Liver (tissue), 9 donors: ENCODE measurements around the gene RBM33. TPM values are rescaled to one million over a fixed set of nuclear protein-coding genes. Genes with fewer than 3 reads are reported as not detected.

Experiments used
- DNase-seq: peaks from one replicate; pipeline ENCODE4 v3.0.0-alpha.2; 2017; ENCODE audit warnings: low spot score
- H3K27ac ChIP-seq, 2 donors: one replicate each; pipeline ENCODE4 v1.7.0; 2013; ENCODE audit warnings: inconsistent platforms in 2 of 2, low read length in 2 of 2, control low read depth in 1 of 2, low read depth in 1 of 2, mild to moderate bottlenecking in 1 of 2
- H3K27me3 ChIP-seq, 4 donors: one replicate each; pipeline versions ENCODE4 v1.6.1 to v1.7.0; 2013; ENCODE audit warnings: low read length in 3 of 4, inconsistent platforms in 1 of 4, mild to moderate bottlenecking in 1 of 4, moderate library complexity in 1 of 4; ENCODE audit not compliant: control insufficient read depth in 4 of 4, insufficient read depth in 4 of 4
- H3K36me3 ChIP-seq, 4 donors: one replicate each; pipeline versions ENCODE4 v1.6.1 to v1.7.0; 2013; ENCODE audit warnings: low read length in 3 of 4, mild to moderate bottlenecking in 3 of 4, low read depth in 1 of 4, moderate library complexity in 1 of 4; ENCODE audit not compliant: control insufficient read depth in 4 of 4, insufficient read depth in 3 of 4
- H3K4me1 ChIP-seq, 4 donors: one replicate each; pipeline versions ENCODE4 v1.6.1 to v1.7.0; 2013; ENCODE audit warnings: low read length in 3 of 4, mild to moderate bottlenecking in 3 of 4, moderate library complexity in 1 of 4; ENCODE audit not compliant: control insufficient read depth in 4 of 4, insufficient read depth in 4 of 4
- H3K4me3 ChIP-seq, 3 donors: one replicate each; pipeline versions ENCODE4 v1.6.1 to v1.7.0; 2013; ENCODE audit warnings: low read length in 3 of 3, control low read depth in 1 of 3, low read depth in 1 of 3, mild to moderate bottlenecking in 1 of 3
- H3K9ac ChIP-seq, 2 donors: one replicate each; pipeline ENCODE4 v1.7.0; 2013; ENCODE audit warnings: low read length in 2 of 2, mild to moderate bottlenecking in 2 of 2, moderate library complexity in 2 of 2, control low read depth in 1 of 2, low read depth in 1 of 2
- H3K9me3 ChIP-seq, 4 donors: one replicate each; pipeline versions ENCODE4 v1.6.1 to v1.7.0; 2013; ENCODE audit warnings: low read length in 3 of 4; ENCODE audit not compliant: control insufficient read depth in 4 of 4
- EGR1 ChIP-seq, 2 donors: IDR thresholded peaks; 2 replicates each; pipeline ENCODE4 v1.6.1; 2016 to 2018; ENCODE audit warnings: antibody characterized with exemption in 2 of 2, low read depth in 2 of 2
- FOXA1 ChIP-seq: IDR thresholded peaks from 2 replicates; pipeline ENCODE4 v1.6.1; 2016; ENCODE audit warnings: antibody characterized with exemption
- GABPA ChIP-seq, 2 donors: IDR thresholded peaks in 1 of 2; conservative IDR thresholded peaks in 1 of 2; 2 replicates each; pipeline ENCODE4 v1.6.1; 2016; ENCODE audit warnings: antibody characterized with exemption in 2 of 2, mild to moderate bottlenecking in 1 of 2, moderate library complexity in 1 of 2
- HNF4A ChIP-seq, 2 donors: conservative IDR thresholded peaks; 2 replicates each; pipeline ENCODE4 v1.6.1; 2016; ENCODE audit warnings: antibody characterized with exemption in 2 of 2, mild to moderate bottlenecking in 2 of 2
- HNF4G ChIP-seq: IDR thresholded peaks from 2 replicates; pipeline ENCODE4 v1.6.1; 2016; ENCODE audit warnings: antibody characterized with exemption
- JUND ChIP-seq, 2 donors: IDR thresholded peaks; 2 replicates each; pipeline ENCODE4 v1.6.1; 2016; ENCODE audit warnings: antibody characterized with exemption in 2 of 2
- NR2F2 ChIP-seq: IDR thresholded peaks from 2 replicates; pipeline ENCODE4 v1.6.1; 2016; ENCODE audit warnings: antibody characterized with exemption
- RAD21 ChIP-seq, 2 donors: IDR thresholded peaks; 2 replicates each; pipeline ENCODE4 v1.6.1; 2016; ENCODE audit warnings: antibody characterized with exemption in 2 of 2, mild to moderate bottlenecking in 2 of 2
- TAF1 ChIP-seq: conservative IDR thresholded peaks from 2 replicates; pipeline ENCODE4 v1.6.1; 2016; ENCODE audit warnings: antibody characterized with exemption, mild to moderate bottlenecking
- WGBS: extraction: QIAGEN DNeasy Blood & Tissue Kit; methylation state at CpG from one replicate; pipeline ENCODE4 v1.1.7; 2013; 5-methylcytosine and 5-hydroxymethylcytosine counted together
- polyA plus RNA-seq, 2 donors: library from polyadenylated mRNA; stranded (reverse) in 1 of 2; unstranded in 1 of 2; fragments of 200-250 nt in 1 of 2; fragments of >200 nt in 1 of 2; fragmentation: Nextera tagmentation in 1 of 2; extraction: Ambion mirVana in 1 of 2; gene quantifications; one replicate each; pipeline versions ENCODE4 v1.2.1 to v1.2.3, GENCODE V29; 2013 to 2015
- total RNA-seq, 2 donors: library from RNA; depleted of rRNA; stranded (reverse); fragments of >200 nt; gene quantifications; one replicate each; pipeline ENCODE4 v1.2.3, GENCODE V29; 2014
- TF ChIP-seq, protein P1 (sequence below): fragments of 150-350 bp; IDR thresholded peaks from 2 replicates; pipeline ENCODE4 v1.5.1; 2017; ENCODE audit warnings: improper control_type of control experiment, low read depth, low read length; ENCODE audit not compliant: missing input control
- TF ChIP-seq, protein P2 (sequence below): IDR thresholded peaks from 2 replicates; pipeline ENCODE4 v1.6.1; 2016; ENCODE audit warnings: antibody characterized with exemption
- donor health status: healthy.
- donor health status: healthy.
- donor health status: healthy.
- donor health status: healthy.
- donor health status: healthy.

Gene RBM33
- total and polyA plus RNA-seq, 4 donors, result 7.8 to 48.9 (median 28.2) TPM

DNA sequence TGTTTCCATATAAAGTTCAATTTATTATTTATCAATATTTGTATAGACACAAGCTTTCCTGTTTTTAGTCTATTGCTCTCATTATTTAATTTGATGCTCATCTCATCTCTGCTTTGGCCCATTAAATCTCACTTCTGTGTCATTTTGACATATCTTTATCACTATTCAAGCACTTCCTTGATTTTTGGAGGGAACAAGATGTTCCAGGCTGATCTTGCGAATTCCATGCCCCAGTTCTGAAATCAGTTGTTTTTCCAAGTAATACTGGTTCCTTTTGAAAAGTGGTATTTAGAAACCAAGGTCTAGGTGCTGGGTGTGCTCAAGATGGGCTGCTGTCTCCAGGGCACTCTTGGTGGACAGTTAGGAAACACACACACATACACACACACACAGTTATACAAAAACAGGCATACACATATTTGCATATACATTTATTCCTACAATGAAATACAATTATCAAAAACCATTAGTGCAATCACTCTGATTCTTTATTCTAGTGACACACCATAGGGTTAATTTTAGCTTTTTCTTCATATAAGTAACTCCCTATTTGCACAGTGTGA, 4.4 kb upstream of the RBM33 start:
- whole genome bisulfite sequencing, result 99% methylated on average over 1 of the region's 1 CpG
- no peak overlapping the region for H3K27ac ChIP-seq
- H3K27me3 ChIP-seq, result no peaks in the 10 kb centered on the region
- no peak overlapping the region for H3K4me3 ChIP-seq
- H3K9ac ChIP-seq, result no peak overlapping the region
- peaks cover 0 to 6% (median 4%) of the 10 kb centered on the region in 4 donors for H3K4me1 ChIP-seq
- DNase-seq, result no peak
- peaks cover 4 to 13% (median 5%) of the 10 kb centered on the region in 4 donors for H3K9me3 ChIP-seq
- TF ChIP-seq HNF4G, result no peak
- no peak for TF ChIP-seq TAF1
- TF ChIP-seq GABPA (IDR thresholded peaks at IDR 0.05 in 1 of 2, conservative IDR thresholded peaks at IDR 0.05 in 1 of 2), result no peak
- no peak for TF ChIP-seq HNF4A (conservative IDR thresholded peaks at IDR 0.05)
- TF ChIP-seq NR2F2, result no peak
- peaks cover 0 to 13% (median 10%) of the 10 kb centered on the region in 4 donors for H3K36me3 ChIP-seq

DNA sequence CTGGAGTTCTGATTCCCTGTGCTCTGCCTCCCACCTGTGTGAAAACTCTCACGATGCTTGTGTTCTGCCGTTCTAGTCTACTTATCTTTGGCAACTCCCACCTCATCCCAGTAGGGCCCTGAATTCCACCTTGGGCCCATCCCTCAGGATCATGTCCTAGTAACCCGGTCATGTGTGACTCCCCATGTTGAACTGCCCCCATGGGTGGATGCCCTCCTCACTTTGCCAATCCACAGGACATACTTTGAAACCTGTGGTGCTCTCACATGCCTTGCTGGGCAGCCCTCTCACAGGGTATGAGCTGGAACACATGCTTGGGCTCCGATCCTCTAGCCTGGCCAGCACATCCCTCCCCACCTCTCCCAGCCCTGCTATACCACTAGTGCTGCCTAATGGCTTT, 3.8 kb upstream of the RBM33 start:
- DNase-seq, result no peak
- peaks cover 4 to 13% (median 5%) of the 10 kb centered on the region in 4 donors for H3K9me3 ChIP-seq
- WGBS, result 97% methylated on average over 4 of the region's 4 CpGs
- no peak overlapping the region for H3K27ac ChIP-seq
- H3K4me3 ChIP-seq, result no peak overlapping the region
- TF ChIP-seq, protein P1, sequence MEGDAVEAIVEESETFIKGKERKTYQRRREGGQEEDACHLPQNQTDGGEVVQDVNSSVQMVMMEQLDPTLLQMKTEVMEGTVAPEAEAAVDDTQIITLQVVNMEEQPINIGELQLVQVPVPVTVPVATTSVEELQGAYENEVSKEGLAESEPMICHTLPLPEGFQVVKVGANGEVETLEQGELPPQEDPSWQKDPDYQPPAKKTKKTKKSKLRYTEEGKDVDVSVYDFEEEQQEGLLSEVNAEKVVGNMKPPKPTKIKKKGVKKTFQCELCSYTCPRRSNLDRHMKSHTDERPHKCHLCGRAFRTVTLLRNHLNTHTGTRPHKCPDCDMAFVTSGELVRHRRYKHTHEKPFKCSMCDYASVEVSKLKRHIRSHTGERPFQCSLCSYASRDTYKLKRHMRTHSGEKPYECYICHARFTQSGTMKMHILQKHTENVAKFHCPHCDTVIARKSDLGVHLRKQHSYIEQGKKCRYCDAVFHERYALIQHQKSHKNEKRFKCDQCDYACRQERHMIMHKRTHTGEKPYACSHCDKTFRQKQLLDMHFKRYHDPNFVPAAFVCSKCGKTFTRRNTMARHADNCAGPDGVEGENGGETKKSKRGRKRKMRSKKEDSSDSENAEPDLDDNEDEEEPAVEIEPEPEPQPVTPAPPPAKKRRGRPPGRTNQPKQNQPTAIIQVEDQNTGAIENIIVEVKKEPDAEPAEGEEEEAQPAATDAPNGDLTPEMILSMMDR, result no peak
- no peak overlapping the region for H3K9ac ChIP-seq
- no peaks in the 10 kb centered on the region for H3K27me3 ChIP-seq
- H3K4me1 ChIP-seq, result peaks cover under 1 to 11% (median 7%) of the 10 kb centered on the region in 4 donors
- peaks cover 0 to 13% (median 10%) of the 10 kb centered on the region in 4 donors for H3K36me3 ChIP-seq

DNA sequence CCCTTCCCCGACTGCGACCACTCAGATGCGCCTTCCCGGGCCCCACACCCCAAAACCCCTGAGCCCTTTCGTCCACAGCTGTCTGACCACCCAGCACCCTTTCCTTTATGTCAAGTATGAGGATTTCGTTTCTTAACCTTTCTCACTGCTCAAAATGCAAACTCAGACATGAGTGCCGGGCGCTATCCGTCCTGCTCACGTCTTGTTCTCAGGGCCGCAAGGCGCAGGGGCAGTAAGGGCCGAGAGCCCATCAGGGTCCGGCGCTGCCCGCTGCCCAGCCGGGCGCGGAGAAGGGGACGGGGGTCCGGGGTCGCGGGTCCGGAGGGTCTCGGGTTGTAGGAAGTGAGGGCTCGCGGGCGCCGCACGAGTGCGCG, 670 bp upstream of the RBM33 start:
- peak overlapping the region; percentile 87 to 98 (median 95) for H3K4me3 ChIP-seq
- peak overlapping the region; percentile 91 to 95 for H3K27ac ChIP-seq
- under 1% methylated on average over 32 of the region's 32 CpGs for WGBS
- no peak for DNase-seq
- H3K4me1 ChIP-seq, result peaks cover 6 to 31% (median 22%) of the 10 kb centered on the region in 4 donors
- no peak for TF ChIP-seq JUND (IDR thresholded peaks at IDR 0.05)
- no peak for TF ChIP-seq GABPA (IDR thresholded peaks at IDR 0.05 in 1 of 2, conservative IDR thresholded peaks at IDR 0.05 in 1 of 2)
- no peak for TF ChIP-seq RAD21 (IDR thresholded peaks at IDR 0.05)
- no peak for TF ChIP-seq EGR1 (IDR thresholded peaks at IDR 0.05; ENCODE audit: low read depth in 2 of 2)
- TF ChIP-seq, protein P2, sequence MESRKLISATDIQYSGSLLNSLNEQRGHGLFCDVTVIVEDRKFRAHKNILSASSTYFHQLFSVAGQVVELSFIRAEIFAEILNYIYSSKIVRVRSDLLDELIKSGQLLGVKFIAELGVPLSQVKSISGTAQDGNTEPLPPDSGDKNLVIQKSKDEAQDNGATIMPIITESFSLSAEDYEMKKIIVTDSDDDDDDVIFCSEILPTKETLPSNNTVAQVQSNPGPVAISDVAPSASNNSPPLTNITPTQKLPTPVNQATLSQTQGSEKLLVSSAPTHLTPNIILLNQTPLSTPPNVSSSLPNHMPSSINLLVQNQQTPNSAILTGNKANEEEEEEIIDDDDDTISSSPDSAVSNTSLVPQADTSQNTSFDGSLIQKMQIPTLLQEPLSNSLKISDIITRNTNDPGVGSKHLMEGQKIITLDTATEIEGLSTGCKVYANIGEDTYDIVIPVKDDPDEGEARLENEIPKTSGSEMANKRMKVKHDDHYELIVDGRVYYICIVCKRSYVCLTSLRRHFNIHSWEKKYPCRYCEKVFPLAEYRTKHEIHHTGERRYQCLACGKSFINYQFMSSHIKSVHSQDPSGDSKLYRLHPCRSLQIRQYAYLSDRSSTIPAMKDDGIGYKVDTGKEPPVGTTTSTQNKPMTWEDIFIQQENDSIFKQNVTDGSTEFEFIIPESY, result no peak
- no peak for TF ChIP-seq FOXA1
- TF ChIP-seq HNF4A (conservative IDR thresholded peaks at IDR 0.05), result no peak
- peaks cover 0 to 5% (median 1%) of the 10 kb centered on the region in 4 donors for H3K9me3 ChIP-seq
- H3K27me3 ChIP-seq, result no peaks in the 10 kb centered on the region
- H3K9ac ChIP-seq, result peak overlapping the region; percentile 78 to 85
- peaks cover 0 to 15% (median 13%) of the 10 kb centered on the region in 4 donors for H3K36me3 ChIP-seq
